Right kidney (tissue), 1 donor: ENCODE results near the gene CABCOCO1.

ENCODE experiments used
- DNase-seq: peaks from one replicate; pipeline ENCODE4 v3.0.0-alpha.2; 2016

CABCOCO1 gene

DNA sequence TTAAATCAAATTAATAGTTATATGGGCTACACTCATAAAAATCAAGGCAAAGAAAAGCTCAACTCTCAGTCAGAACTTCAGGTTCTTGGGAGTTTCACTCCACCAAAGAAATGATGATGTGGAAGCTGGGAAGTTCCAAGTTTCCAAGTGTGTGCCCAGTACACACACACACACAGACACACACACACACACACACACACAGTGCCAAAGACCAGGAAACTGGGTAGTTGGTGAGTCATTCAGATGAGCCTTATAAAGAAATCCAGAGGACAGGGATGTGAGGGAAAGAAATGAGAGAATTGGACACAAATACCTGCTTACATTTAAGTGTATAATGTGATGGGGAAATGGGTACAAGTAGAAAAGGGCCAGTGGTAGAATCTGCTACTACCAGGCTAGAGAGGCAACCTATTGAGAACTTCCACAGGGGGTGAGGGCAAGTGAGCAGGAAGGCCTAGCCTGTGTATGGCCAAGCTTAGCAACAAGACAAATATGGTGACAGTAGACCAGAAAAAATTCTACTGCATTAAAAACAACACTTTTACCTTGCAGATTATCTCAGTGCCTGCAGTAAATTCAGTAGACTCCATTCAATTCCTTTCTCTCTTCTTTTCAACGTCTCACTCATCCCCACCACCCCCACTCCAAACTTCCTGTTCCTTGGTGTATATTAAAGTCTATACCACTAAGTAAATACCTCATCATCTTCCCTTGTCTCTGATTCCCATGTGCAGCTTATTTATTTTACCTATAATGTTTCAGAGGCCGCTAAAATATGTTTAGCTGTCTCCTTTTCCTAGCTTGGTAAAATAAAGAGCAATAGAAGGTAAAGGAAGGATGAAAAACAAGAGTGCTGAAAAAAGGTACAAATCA is 95.0 kb downstream of the CABCOCO1 start:
- DNase-seq = no peak

GRCh38 chr10:61758433-61758832 is 95.7 kb downstream of the CABCOCO1 start:
- DNase-seq = no peak

- DNase-seq = no peak
Measured at GRCh38 chr10:61759751-61760150, 97.0 kb downstream of the CABCOCO1 start.

GRCh38 chr10:61760943-61761824 is 98.5 kb downstream of the CABCOCO1 start:
- DNase-seq = no peak

DNA sequence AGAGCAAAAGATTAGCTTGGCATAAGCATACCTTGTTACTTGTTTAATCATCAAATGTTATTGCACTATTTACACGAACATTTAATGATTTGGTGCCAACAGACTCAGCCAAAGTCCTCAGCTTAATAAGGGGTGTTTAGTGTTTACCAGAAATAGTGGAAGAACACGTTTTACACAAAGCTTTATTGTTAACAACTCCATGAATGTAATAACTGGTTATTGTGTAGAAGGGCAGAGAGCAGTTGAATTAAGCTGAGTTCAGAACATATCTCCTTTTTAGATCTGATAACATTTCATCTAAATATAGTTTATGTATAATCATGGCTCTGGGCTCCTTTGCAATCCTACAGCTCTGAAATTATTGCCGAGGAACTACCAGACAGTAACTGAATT is 99.1 kb downstream of the CABCOCO1 start:
- no peak for DNase-seq

- no peak for DNase-seq
Measured at GRCh38 chr10:61763778-61764177, 101.0 kb downstream of the CABCOCO1 start.

DNA sequence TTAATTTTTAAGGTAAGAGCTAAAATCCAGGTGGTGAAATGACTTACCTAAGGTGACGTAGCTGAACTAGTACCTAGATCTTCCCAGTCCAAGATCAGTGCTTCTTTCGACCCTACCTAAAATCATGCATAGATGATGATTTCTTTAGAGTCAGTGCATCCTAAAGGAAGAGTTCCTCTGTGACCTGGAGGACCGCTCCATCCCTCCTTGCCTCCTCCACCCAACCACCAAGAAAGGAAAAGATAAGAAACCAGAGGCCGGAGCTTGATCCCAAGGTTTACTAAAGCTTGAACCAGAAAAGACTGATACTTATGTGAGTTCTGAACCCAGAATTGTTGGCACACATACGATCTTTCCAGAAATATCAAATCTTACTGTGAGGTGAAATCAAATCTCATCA is 101.8 kb downstream of the CABCOCO1 start:
- DNase-seq = no peak

- no peak for DNase-seq
Measured at GRCh38 chr10:61765176-61766087, 102.7 kb downstream of the CABCOCO1 start.

DNA sequence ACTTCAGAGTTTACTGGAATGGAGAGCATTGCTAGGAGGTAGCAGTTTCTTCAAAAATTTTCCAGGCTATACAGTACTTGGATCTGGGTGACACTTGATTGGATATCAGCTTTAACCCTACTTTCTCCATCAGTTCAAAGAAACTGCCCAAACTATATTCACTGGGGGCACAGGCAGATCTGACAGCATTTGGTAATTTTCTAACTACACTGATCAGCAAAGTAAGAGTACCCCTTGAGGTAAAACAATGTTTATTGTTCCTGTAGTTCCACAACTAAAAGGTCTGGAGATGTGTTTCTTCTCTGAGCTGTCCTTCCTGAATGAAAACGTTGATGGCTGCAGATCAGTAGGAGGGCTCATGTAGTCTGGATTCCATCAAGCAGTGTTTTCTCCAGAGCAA is 104.2 kb downstream of the CABCOCO1 start:
- DNase-seq = no peak

DNA sequence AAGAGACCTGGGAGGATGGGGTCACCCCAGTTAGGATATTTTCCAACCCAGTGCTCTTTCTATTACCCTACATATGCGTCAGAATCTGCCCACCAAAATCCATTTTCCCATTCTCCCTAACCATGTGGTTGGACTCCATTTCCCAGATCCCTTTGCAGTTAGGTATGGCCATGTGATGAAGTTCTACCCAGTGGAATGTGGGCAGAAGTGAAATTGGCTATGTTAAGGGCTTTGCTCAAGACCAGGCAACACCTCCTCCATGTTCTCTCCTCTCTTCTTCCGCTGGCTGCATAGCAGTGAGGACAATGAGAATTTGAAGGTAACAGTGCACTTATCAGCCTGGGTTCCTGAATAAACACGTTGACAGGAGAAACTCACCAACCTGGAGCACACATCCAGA is 111.3 kb downstream of the CABCOCO1 start:
- no peak for DNase-seq

GRCh38 chr10:61775111-61775510 is 112.4 kb downstream of the CABCOCO1 start:
- DNase-seq = no peak

- no peak for DNase-seq
Measured at GRCh38 chr10:61776615-61777266, 114.0 kb downstream of the CABCOCO1 start.

GRCh38 chr10:61778137-61778536 is 115.4 kb downstream of the CABCOCO1 start:
- no peak for DNase-seq

DNA sequence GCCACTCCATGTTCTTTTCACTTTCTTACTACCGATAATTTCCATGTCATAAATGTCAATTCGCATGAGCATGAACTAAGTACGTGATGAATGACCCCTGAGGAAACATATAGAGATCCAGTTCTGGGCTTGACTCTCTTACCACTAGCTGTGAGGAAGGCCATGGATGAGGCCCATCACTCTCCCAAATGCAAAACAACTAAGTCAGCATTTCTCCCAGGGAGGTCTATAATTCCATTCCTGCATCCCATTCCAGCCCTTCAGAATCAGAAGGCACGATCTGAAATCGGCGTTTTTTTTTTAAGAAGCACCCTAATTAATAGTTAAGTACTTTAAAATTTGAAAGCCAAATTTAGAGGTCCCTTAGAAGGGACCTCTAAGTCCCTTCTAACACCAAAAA is 116.5 kb downstream of the CABCOCO1 start:
- DNase-seq = no peak

- DNase-seq = no peak
Measured at GRCh38 chr10:61779950-61780659, 117.4 kb downstream of the CABCOCO1 start.

- no peak for DNase-seq
Measured at GRCh38 chr10:61780732-61781131, 118.0 kb downstream of the CABCOCO1 start.

GRCh38 chr10:61781969-61782403 is 119.3 kb downstream of the CABCOCO1 start:
- no peak for DNase-seq

DNA sequence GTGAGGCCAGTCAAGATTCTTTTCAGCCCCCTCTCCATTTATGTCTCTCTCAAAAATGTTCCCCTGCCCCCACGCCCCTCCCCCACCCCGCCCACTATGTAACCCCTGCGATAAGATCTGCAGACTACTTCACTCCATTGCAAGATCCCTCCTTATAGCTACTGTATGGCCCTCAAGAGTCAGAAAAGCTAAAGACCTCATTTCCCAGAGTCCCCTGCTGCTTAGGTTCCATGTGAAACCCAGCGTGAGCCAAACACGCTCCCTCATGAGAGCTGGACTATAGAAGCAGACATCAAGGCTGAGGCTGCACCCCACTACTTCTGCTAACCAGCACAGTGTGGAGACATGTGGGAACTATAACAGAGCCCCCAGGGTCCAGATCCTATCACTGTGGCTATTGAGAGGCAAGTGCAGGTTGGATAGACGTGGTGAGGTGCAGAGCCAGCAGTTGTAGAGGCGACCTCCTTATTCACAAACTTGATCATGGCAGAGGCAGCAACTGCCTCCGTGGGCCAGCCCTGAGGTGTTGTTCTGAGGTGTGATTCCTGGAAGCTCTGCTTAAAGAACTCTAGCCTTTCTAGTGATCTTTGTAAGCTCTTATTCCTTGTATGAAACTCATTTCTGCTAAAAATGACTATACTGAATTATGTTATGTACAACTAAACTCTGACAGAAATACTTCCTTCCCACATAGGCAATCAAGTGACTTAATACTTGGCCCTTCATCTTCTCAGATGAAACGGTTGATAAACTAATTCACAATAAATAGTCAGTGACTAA is 121.8 kb downstream of the CABCOCO1 start:
- DNase-seq = no peak

GRCh38 chr10:61785473-61786105 is 122.9 kb downstream of the CABCOCO1 start:
- DNase-seq = no peak

DNA sequence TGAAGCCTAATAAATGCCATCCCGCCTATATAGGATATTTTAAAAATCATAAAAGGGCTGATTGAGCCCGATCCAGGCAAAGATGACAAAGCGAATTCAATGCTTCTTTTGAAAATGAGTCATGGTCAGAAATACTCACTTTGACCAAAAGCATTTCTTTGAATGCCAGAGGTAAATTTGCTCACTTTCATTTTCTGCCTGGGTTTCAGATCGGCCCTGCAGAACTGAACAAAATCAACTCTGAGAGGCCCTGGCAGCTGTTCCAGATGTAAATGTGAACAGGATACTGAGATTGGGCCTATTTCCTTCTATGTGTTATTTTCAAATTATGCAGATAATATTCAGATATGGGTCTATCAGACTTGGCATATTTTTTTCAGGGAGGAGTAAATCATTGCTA is 124.0 kb downstream of the CABCOCO1 start:
- DNase-seq = no peak
